Astrocyte (in vitro differentiated cells and primary cell): Measurements from ENCODE around the gene OSBPL2. TPM values are rescaled to one million over a fixed set of nuclear protein-coding genes. Genes with fewer than 3 reads are reported as not detected.

Source experiments
- DNase-seq: peaks from one replicate; pipeline ENCODE4 v3.0.0-alpha.2; 2010; ENCODE audit warnings: low read depth
- FAIRE-seq: peaks from 2 replicates; lab custom pipeline; 2011; peaks lifted over from hg19 to GRCh38; lab: Jason Lieb, UNC
- H2AFZ ChIP-seq: 2 replicates; pipeline ENCODE4 v1.6.0; 2012; ENCODE audit warnings: low read depth, low read length, inconsistent platforms
- H3K27ac ChIP-seq: 2 replicates; pipeline ENCODE4 v1.5.1; 2011; ENCODE audit warnings: low read depth, low read length, inconsistent platforms
- H3K27me3 ChIP-seq: 2 replicates; pipeline ENCODE4 v1.6.0; 2011; ENCODE audit warnings: low read length, inconsistent platforms; ENCODE audit not compliant: insufficient read depth
- H3K36me3 ChIP-seq: 2 replicates; pipeline ENCODE4 v1.5.1; 2011; ENCODE audit warnings: low read length, inconsistent platforms; ENCODE audit not compliant: insufficient read depth
- H3K4me1 ChIP-seq: 2 replicates; pipeline ENCODE4 v1.5.1; 2011; ENCODE audit warnings: low read length, inconsistent platforms; ENCODE audit not compliant: insufficient read depth
- H3K4me2 ChIP-seq: 2 replicates; pipeline ENCODE4 v1.6.0; 2012; ENCODE audit warnings: low read length, inconsistent platforms
- H3K4me3 ChIP-seq: 2 replicates; pipeline ENCODE4 v1.5.1; 2011; ENCODE audit warnings: low read depth, mild to moderate bottlenecking, low read length, inconsistent platforms; ENCODE audit not compliant: insufficient read depth
- H3K79me2 ChIP-seq: 2 replicates; pipeline ENCODE4 v1.6.0; 2012; ENCODE audit warnings: mild to moderate bottlenecking, low read length, inconsistent platforms; ENCODE audit not compliant: insufficient read depth
- H3K9ac ChIP-seq: 2 replicates; pipeline ENCODE4 v1.6.0; 2012; ENCODE audit warnings: mild to moderate bottlenecking, low read length, inconsistent platforms
- H3K9me3 ChIP-seq: 2 replicates; pipeline ENCODE4 v1.5.1; 2012; ENCODE audit warnings: low read depth, mild to moderate bottlenecking, low read length, inconsistent platforms; ENCODE audit not compliant: insufficient read depth
- H4K20me1 ChIP-seq: 2 replicates; pipeline ENCODE4 v1.6.0; 2012; ENCODE audit warnings: low read length, inconsistent platforms; ENCODE audit not compliant: insufficient read depth
- H3K27ac Mint-ChIP-seq: one replicate; pipeline ENCODE4 v1.8.0; 2021; ENCODE audit warnings: mild to moderate bottlenecking, mixed read lengths; ENCODE audit not compliant: unreplicated experiment
- H3K27me3 Mint-ChIP-seq: one replicate; pipeline ENCODE4 v1.8.0; 2021; ENCODE audit warnings: low read depth, mixed read lengths; ENCODE audit not compliant: unreplicated experiment
- H3K36me3 Mint-ChIP-seq: one replicate; pipeline ENCODE4 v1.8.0; 2021; ENCODE audit warnings: low read depth, mixed read lengths; ENCODE audit not compliant: unreplicated experiment
- H3K4me1 Mint-ChIP-seq: one replicate; pipeline ENCODE4 v1.8.0; 2021; ENCODE audit warnings: low read depth, mixed read lengths; ENCODE audit not compliant: unreplicated experiment
- H3K4me3 Mint-ChIP-seq: one replicate; pipeline ENCODE4 v1.8.0; 2021; ENCODE audit warnings: mild to moderate bottlenecking, moderate library complexity, mixed read lengths; ENCODE audit not compliant: unreplicated experiment
- H3K9me3 Mint-ChIP-seq: one replicate; pipeline ENCODE4 v1.8.0; 2021; ENCODE audit warnings: mild to moderate bottlenecking, mixed read lengths; ENCODE audit not compliant: unreplicated experiment
- EZH2 ChIP-seq: IDR thresholded peaks from 2 replicates; pipeline ENCODE4 v1.6.1; 2012; ENCODE audit warnings: mild to moderate bottlenecking, low read length, inconsistent platforms; ENCODE audit not compliant: insufficient read depth
- total RNA-seq: library from RNA; stranded (reverse); gene quantifications from 2 replicates; pipeline ENCODE4 v1.2.1, GENCODE V29; 2021
- TF ChIP-seq, protein P1 (sequence below): IDR thresholded peaks from 2 replicates; pipeline ENCODE4 v1.5.1; 2011; ENCODE audit warnings: low read depth, mild to moderate bottlenecking, inconsistent platforms, low read length, moderate library complexity; ENCODE audit not compliant: insufficient read depth

Gene OSBPL2
- total RNA-seq, 1 donor from 2014 or later = 60.3 TPM

DNA sequence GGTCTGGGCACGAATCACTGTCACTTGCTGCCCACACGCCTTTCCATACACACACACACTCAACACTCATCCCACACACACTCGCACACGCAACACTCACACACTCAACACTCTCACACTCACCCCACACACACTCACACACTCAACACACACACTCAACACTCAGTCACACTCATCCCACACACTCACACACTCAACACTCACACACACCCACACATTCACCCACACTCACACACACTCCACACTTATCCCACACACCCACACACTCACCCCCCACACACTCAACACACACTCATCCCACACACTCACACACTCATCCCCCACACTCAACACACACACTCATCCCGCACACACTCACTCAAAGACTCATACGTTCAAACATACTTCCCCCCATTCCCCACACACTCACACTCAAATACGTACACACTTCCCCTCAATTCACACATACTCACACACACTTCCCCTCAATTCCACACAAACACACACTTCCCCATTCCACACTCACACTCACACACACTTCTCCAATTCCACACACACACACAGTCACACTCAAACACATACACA lies 9.3 kb upstream of the OSBPL2 start:
- FAIRE-seq = no peak

DNA sequence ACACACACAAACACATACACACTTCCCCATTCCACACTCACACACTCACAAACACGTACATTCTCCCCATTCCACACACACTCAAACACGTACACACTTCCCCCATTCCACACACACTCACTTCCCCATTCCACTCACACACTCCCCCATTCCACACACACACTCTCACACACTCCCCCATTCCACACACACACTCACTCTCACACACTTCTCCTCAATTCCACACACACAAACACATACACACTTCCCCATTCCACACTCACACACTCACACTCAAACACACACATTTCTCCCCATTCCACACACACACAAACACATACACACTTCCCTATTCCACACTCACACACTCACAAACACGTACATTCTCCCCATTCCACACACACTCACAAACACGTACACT lies 8.7 kb upstream of the OSBPL2 start:
- no peaks in the 10 kb centered on the region for H3K4me1 Mint-ChIP-seq
- H3K27ac Mint-ChIP-seq = no peak overlapping the region
- no peaks in the 10 kb centered on the region for H3K79me2 ChIP-seq

More for the DNA sequence above, 9.3 kb upstream of the OSBPL2 start:
- Histone ChIP-seq H3K9ac (no peak overlapping the region), H3K27ac (no peak overlapping the region), H3K9me3 (peaks cover 5% of the 10 kb centered on the region), H3K4me1 (no peaks in the 10 kb centered on the region), H3K27me3 (peaks cover 9% of the 10 kb centered on the region), H4K20me1 (no peaks in the 10 kb centered on the region), H3K79me2 (no peaks in the 10 kb centered on the region), H3K36me3 (no peaks in the 10 kb centered on the region), H3K4me3 (no peak overlapping the region), H3K4me2 (no peak overlapping the region), H2AFZ (no peak overlapping the region)
- Mint-ChIP-seq H3K27me3 (peaks cover 40% of the 10 kb centered on the region), H3K9me3 (peaks cover 5% of the 10 kb centered on the region), H3K36me3 (no peaks in the 10 kb centered on the region), H3K4me1 (no peaks in the 10 kb centered on the region), H3K4me3 (no peak overlapping the region), H3K27ac (no peak overlapping the region)
- DNase-seq = no peak
- no peak for TF ChIP-seq EZH2
- TF ChIP-seq, protein P1, sequence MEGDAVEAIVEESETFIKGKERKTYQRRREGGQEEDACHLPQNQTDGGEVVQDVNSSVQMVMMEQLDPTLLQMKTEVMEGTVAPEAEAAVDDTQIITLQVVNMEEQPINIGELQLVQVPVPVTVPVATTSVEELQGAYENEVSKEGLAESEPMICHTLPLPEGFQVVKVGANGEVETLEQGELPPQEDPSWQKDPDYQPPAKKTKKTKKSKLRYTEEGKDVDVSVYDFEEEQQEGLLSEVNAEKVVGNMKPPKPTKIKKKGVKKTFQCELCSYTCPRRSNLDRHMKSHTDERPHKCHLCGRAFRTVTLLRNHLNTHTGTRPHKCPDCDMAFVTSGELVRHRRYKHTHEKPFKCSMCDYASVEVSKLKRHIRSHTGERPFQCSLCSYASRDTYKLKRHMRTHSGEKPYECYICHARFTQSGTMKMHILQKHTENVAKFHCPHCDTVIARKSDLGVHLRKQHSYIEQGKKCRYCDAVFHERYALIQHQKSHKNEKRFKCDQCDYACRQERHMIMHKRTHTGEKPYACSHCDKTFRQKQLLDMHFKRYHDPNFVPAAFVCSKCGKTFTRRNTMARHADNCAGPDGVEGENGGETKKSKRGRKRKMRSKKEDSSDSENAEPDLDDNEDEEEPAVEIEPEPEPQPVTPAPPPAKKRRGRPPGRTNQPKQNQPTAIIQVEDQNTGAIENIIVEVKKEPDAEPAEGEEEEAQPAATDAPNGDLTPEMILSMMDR = no peak

DNA sequence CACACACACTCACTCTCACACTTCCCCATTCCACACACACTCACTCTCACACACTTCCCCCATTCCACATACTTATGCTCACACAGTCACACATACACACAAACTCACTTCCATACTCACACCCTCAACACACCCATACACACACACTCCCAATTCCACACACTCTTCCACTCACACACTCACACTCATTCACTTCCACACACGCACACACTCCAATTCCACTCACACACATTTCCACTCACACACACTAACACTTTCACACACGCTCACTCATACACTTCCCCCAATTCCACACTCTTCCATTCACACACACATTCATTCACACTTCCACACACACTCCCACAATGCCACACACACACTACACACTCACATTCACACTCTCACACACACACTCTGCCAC lies 8.0 kb upstream of the OSBPL2 start:
- H3K4me2 ChIP-seq = no peak overlapping the region
- H2AFZ ChIP-seq = no peak overlapping the region
- peaks cover 2% of the 10 kb centered on the region for H3K4me1 Mint-ChIP-seq
- no peaks in the 10 kb centered on the region for H3K36me3 Mint-ChIP-seq
- DNase-seq = no peak
- no peak overlapping the region for H3K4me3 Mint-ChIP-seq
- FAIRE-seq = no peak
- no peaks in the 10 kb centered on the region for H4K20me1 ChIP-seq
- H3K9ac ChIP-seq = no peak overlapping the region
- no peak overlapping the region for H3K27ac Mint-ChIP-seq
- TF ChIP-seq EZH2 = no peak
- H3K4me3 ChIP-seq = no peak overlapping the region
- peaks cover 29% of the 10 kb centered on the region for H3K27me3 Mint-ChIP-seq
- H3K27ac ChIP-seq = no peak overlapping the region
- H3K9me3 ChIP-seq = peaks cover 5% of the 10 kb centered on the region
- H3K27me3 ChIP-seq = peaks cover 5% of the 10 kb centered on the region
- peaks cover 3% of the 10 kb centered on the region for H3K9me3 Mint-ChIP-seq
- H3K79me2 ChIP-seq = no peaks in the 10 kb centered on the region
- H3K36me3 ChIP-seq = no peaks in the 10 kb centered on the region
- H3K4me1 ChIP-seq = no peaks in the 10 kb centered on the region

More for the DNA sequence above, 8.7 kb upstream of the OSBPL2 start:
- Histone ChIP-seq H3K27ac (no peak overlapping the region), H2AFZ (no peak overlapping the region), H4K20me1 (no peaks in the 10 kb centered on the region), H3K4me1 (no peaks in the 10 kb centered on the region), H3K9ac (no peak overlapping the region), H3K9me3 (peaks cover 5% of the 10 kb centered on the region), H3K4me3 (no peak overlapping the region), H3K36me3 (no peaks in the 10 kb centered on the region), H3K27me3 (peaks cover 5% of the 10 kb centered on the region), H3K4me2 (no peak overlapping the region)
- Mint-ChIP-seq H3K4me3 (no peak overlapping the region), H3K9me3 (peaks cover 3% of the 10 kb centered on the region), H3K27me3 (peaks cover 35% of the 10 kb centered on the region), H3K36me3 (no peaks in the 10 kb centered on the region)
- FAIRE-seq (no peak), DNase-seq (no peak)
- TF ChIP-seq, protein P1 = no peak
- TF ChIP-seq EZH2 = no peak
